H9 (cell line): ENCODE measurements around the gene NDUFV1. TPM values are rescaled to one million over a fixed set of nuclear protein-coding genes. Genes with fewer than 3 reads are reported as not detected.
A peak's percentile ranks its signal among the peaks of the same experiment; 100 is the strongest.

ENCODE experiments used
- DNase-seq: peaks from one replicate; pipeline ENCODE4 v3.0.0-alpha.2; 2017
- H2AFZ ChIP-seq: one replicate; pipeline ENCODE4 v1.6.1; 2013; ENCODE audit warnings: mild to moderate bottlenecking, low read length, control low read depth, moderate library complexity
- H2AK5ac ChIP-seq: 2 replicates; pipeline ENCODE4 v1.6.1; 2013; ENCODE audit warnings: low read length, control low read depth, mixed read lengths; ENCODE audit not compliant: insufficient read length
- H2BK120ac ChIP-seq: one replicate; pipeline ENCODE4 v1.6.1; 2013; ENCODE audit warnings: low read depth, mild to moderate bottlenecking, low read length, control low read depth, inconsistent platforms; ENCODE audit not compliant: poor library complexity, severe bottlenecking
- H2BK12ac ChIP-seq: 2 replicates; pipeline ENCODE4 v1.6.1; 2013; ENCODE audit warnings: low read length, control low read depth, mixed read lengths, low read depth; ENCODE audit not compliant: insufficient read length
- H2BK15ac ChIP-seq: 2 replicates; pipeline ENCODE4 v1.6.1; 2013; ENCODE audit warnings: low read depth, low read length, control low read depth
- H2BK20ac ChIP-seq: one replicate; pipeline ENCODE4 v1.6.1; 2013; ENCODE audit warnings: low read depth, mild to moderate bottlenecking, low read length, control low read depth, inconsistent platforms; ENCODE audit not compliant: poor library complexity, severe bottlenecking
- H2BK5ac ChIP-seq: 2 replicates; pipeline ENCODE4 v1.6.1; 2013; ENCODE audit warnings: low read length, control low read depth, mixed read lengths; ENCODE audit not compliant: insufficient read length
- H3K14ac ChIP-seq: 2 replicates; pipeline ENCODE4 v1.6.1; 2013; ENCODE audit warnings: low read length, control low read depth; ENCODE audit not compliant: insufficient read depth
- H3K18ac ChIP-seq: 2 replicates; pipeline ENCODE4 v1.6.1; 2013; ENCODE audit warnings: low read depth, mild to moderate bottlenecking, mixed read lengths, low read length, control low read depth; ENCODE audit not compliant: insufficient read length
- H3K23ac ChIP-seq: 2 replicates; pipeline ENCODE4 v1.6.1; 2013; ENCODE audit warnings: low read length, control low read depth, mixed read lengths, low read depth; ENCODE audit not compliant: insufficient read length
- H3K23me2 ChIP-seq: 2 replicates; pipeline ENCODE4 v1.6.1; 2013; ENCODE audit warnings: low read depth, mild to moderate bottlenecking, mixed read lengths, low read length, control low read depth; ENCODE audit not compliant: insufficient read length, poor library complexity, severe bottlenecking
- H3K27ac ChIP-seq: 2 replicates; pipeline ENCODE4 v1.5.1; 2013; ENCODE audit warnings: low read length, control low read depth, mixed read lengths, low read depth; ENCODE audit not compliant: insufficient read length
- H3K27me3 ChIP-seq: 2 replicates; pipeline ENCODE4 v1.6.1; 2013; ENCODE audit warnings: low read length, control low read depth, inconsistent platforms; ENCODE audit not compliant: insufficient read depth
- H3K4ac ChIP-seq: 2 replicates; pipeline ENCODE4 v1.6.1; 2013; ENCODE audit warnings: low read depth, mild to moderate bottlenecking, control low read depth, inconsistent platforms, low read length, moderate library complexity
- H3K4me1 ChIP-seq: 2 replicates; pipeline ENCODE4 v1.6.1; 2013; ENCODE audit warnings: low read length, control low read depth, inconsistent platforms; ENCODE audit not compliant: insufficient read depth
- H3K4me2 ChIP-seq: 2 replicates; pipeline ENCODE4 v1.6.1; 2013; ENCODE audit warnings: low read length, control low read depth, mixed read lengths; ENCODE audit not compliant: insufficient read length, insufficient read depth
- H3K56ac ChIP-seq: 2 replicates; pipeline ENCODE4 v1.6.1; 2013; ENCODE audit warnings: low read depth, mild to moderate bottlenecking, mixed read lengths, low read length, control low read depth; ENCODE audit not compliant: insufficient read length
- H3K79me1 ChIP-seq: 2 replicates; pipeline ENCODE4 v1.6.1; 2013; ENCODE audit warnings: low read depth, mild to moderate bottlenecking, moderate library complexity, low read length, control low read depth, inconsistent platforms; ENCODE audit not compliant: insufficient read depth, poor library complexity, severe bottlenecking
- H3K79me2 ChIP-seq: 2 replicates; pipeline ENCODE4 v1.6.1; 2013; ENCODE audit warnings: low read length, control low read depth, inconsistent platforms; ENCODE audit not compliant: insufficient read depth
- H3K9ac ChIP-seq: 2 replicates; pipeline ENCODE4 v1.6.1; 2013; ENCODE audit warnings: low read length, control low read depth, mixed read lengths; ENCODE audit not compliant: insufficient read length; ENCODE audit errors: extremely low read depth
- H3K9me3 ChIP-seq: one replicate; pipeline ENCODE4 v1.6.1; 2013; ENCODE audit warnings: low read depth, low read length, inconsistent platforms; ENCODE audit not compliant: control insufficient read depth
- H3T11ph ChIP-seq: one replicate; pipeline ENCODE4 v1.6.1; 2013; ENCODE audit warnings: mild to moderate bottlenecking, low read length, control low read depth, inconsistent platforms
- H4K20me1 ChIP-seq: one replicate; pipeline ENCODE4 v1.6.1; 2013; ENCODE audit not compliant: control insufficient read depth, insufficient read length, insufficient read depth
- H4K5ac ChIP-seq: 2 replicates; pipeline ENCODE4 v1.6.1; 2013; ENCODE audit warnings: low read depth, mild to moderate bottlenecking, mixed read lengths, low read length, control low read depth; ENCODE audit not compliant: insufficient read length
- H4K8ac ChIP-seq: replicated peaks from 2 replicates; pipeline ENCODE4 v1.6.1; 2013; ENCODE audit warnings: low read length, control low read depth, mixed read lengths, low read depth; ENCODE audit not compliant: insufficient read length
- H4K91ac ChIP-seq: 2 replicates; pipeline ENCODE4 v1.6.1; 2013; ENCODE audit warnings: low read depth, mild to moderate bottlenecking, moderate library complexity, mixed read lengths, low read length, control low read depth; ENCODE audit not compliant: insufficient read length
- H3K27ac Mint-ChIP-seq, 3 experiments: 2 replicates in 2 of 3; 3 replicates in 1 of 3; pipeline ENCODE4 v1.8.0; 2020 to 2021; ENCODE audit warnings: mixed read lengths in 3 of 3, mild to moderate bottlenecking in 1 of 3, moderate library complexity in 1 of 3
- H3K27me3 Mint-ChIP-seq: 2 replicates; pipeline ENCODE4 v1.8.0; 2021; ENCODE audit warnings: low read depth, mild to moderate bottlenecking, moderate library complexity, mixed read lengths
- H3K36me3 Mint-ChIP-seq, 3 experiments: 2 replicates in 2 of 3; 3 replicates in 1 of 3; pipeline ENCODE4 v1.8.0; 2020 to 2021; ENCODE audit warnings: low read depth in 3 of 3, mixed read lengths in 3 of 3; ENCODE audit not compliant: insufficient read depth in 1 of 3
- H3K4me1 Mint-ChIP-seq, 2 experiments: 2 replicates each; pipeline ENCODE4 v1.8.0; 2020; ENCODE audit warnings: mixed read lengths in 2 of 2
- H3K4me3 Mint-ChIP-seq, 2 experiments: 2 replicates in 1 of 2; 3 replicates in 1 of 2; pipeline ENCODE4 v1.8.0; 2020 to 2021; ENCODE audit warnings: mild to moderate bottlenecking in 2 of 2, mixed read lengths in 2 of 2, moderate library complexity in 1 of 2
- H3K9me3 Mint-ChIP-seq, 2 experiments: 2 replicates in 1 of 2; 3 replicates in 1 of 2; pipeline ENCODE4 v1.8.0; 2020; ENCODE audit warnings: mild to moderate bottlenecking in 2 of 2, mixed read lengths in 2 of 2, moderate library complexity in 1 of 2
- WGBS: extraction: QIAGEN DNeasy Blood & Tissue Kit; methylation state at CpG from one replicate; pipeline ENCODE4 v1.1.7; 2013; ENCODE audit warnings: missing lambda C conversion rate, low lambda C conversion rate, mixed read lengths; ENCODE audit not compliant: insufficient read length; ENCODE audit errors: extremely low coverage; 5-methylcytosine and 5-hydroxymethylcytosine counted together
- total RNA-seq: library from RNA; stranded (reverse); gene quantifications from 2 replicates; pipeline ENCODE4 v1.2.1, GENCODE V29; 2021
- TF ChIP-seq, protein P1 (sequence below): fragments of 200-600 bp; sonication (generic); conservative IDR thresholded peaks from 3 replicates; pipeline ENCODE4 v1.8.0; 2021; ENCODE audit warnings: antibody characterized with exemption, mild to moderate bottlenecking

Gene NDUFV1
- total RNA-seq, 1 experiment from 2014 or later: 154 TPM

DNA sequence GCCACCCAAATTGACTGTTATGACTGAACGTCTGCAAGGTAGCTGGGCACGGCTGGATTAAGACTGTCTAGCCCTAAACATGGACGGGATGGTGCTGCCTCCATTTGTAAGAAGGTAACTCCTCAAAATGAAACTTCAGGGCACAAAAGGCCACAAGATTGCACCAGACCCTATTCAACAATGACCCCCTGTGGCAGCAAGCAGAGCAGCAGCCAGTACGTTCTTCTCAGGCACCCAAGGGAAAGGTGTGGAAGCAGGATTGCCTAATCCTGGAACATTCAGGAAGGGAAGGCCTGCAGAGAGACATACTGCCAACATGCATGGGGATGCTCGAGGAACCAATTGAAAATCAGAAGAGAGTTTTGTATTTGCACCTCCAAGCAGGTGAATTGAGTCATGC lies 37.3 kb downstream of the NDUFV1 start:
- Histone ChIP-seq H3K4ac (no peak overlapping the region), H3K23me2 (no peaks in the 10 kb centered on the region), H3K23ac (no peak overlapping the region), H2AFZ (no peak overlapping the region), H3K4me1 (no peaks in the 10 kb centered on the region), H3K9me3 (no peaks in the 10 kb centered on the region), H4K8ac (no peak overlapping the region), H3K9ac (no peak overlapping the region), H2AK5ac (no peak overlapping the region), H2BK12ac (no peak overlapping the region), H4K5ac (no peak overlapping the region), H3K14ac (no peak overlapping the region), H3K79me2 (no peaks in the 10 kb centered on the region), H3K4me2 (no peak overlapping the region), H4K20me1 (no peaks in the 10 kb centered on the region), H3K27me3 (peaks cover 7% of the 10 kb centered on the region; the same call in 1 of the 2 replicates), H3K18ac (no peak overlapping the region), H2BK15ac (no peak overlapping the region), H4K91ac (no peak overlapping the region), H3K56ac (no peak overlapping the region), H2BK120ac (no peak overlapping the region), H3K27ac (no peak overlapping the region), H2BK5ac (no peak overlapping the region), H2BK20ac (no peak overlapping the region), H3T11ph (no peak overlapping the region), H3K79me1 (no peaks in the 10 kb centered on the region)
- peaks cover 5 to 7% of the 10 kb centered on the region in 2 experiments; a peak in 3 of 4 replicates for H3K4me1 Mint-ChIP-seq
- no peaks in the 10 kb centered on the region; a peak in 1 of 7 replicates for H3K36me3 Mint-ChIP-seq
- peak; percentile 48 for DNase-seq
- TF ChIP-seq, protein P1, sequence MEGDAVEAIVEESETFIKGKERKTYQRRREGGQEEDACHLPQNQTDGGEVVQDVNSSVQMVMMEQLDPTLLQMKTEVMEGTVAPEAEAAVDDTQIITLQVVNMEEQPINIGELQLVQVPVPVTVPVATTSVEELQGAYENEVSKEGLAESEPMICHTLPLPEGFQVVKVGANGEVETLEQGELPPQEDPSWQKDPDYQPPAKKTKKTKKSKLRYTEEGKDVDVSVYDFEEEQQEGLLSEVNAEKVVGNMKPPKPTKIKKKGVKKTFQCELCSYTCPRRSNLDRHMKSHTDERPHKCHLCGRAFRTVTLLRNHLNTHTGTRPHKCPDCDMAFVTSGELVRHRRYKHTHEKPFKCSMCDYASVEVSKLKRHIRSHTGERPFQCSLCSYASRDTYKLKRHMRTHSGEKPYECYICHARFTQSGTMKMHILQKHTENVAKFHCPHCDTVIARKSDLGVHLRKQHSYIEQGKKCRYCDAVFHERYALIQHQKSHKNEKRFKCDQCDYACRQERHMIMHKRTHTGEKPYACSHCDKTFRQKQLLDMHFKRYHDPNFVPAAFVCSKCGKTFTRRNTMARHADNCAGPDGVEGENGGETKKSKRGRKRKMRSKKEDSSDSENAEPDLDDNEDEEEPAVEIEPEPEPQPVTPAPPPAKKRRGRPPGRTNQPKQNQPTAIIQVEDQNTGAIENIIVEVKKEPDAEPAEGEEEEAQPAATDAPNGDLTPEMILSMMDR: peak; percentile 65
- H3K27ac Mint-ChIP-seq: peak overlapping the region in 1 of 3 experiments; percentile 90; a peak in 1 of 7 replicates
- H3K27me3 Mint-ChIP-seq: peaks cover 46% of the 10 kb centered on the region
- peaks cover 0 to 4% of the 10 kb centered on the region in 2 experiments; a peak in 1 of 5 replicates for H3K9me3 Mint-ChIP-seq
- no peak overlapping the region for H3K4me3 Mint-ChIP-seq
- WGBS: no CpG with 5 or more reads among the region's 5 CpGs
